H1 (cell line): ENCODE results near the gene NLRP11. TPM values are rescaled to one million over a fixed set of nuclear protein-coding genes. Genes with fewer than 3 reads are reported as not detected.

Source experiments
- CBX8 ChIP-seq: fragments of 300-800, 300-1000 bp; sonication (generic); IDR thresholded peaks from 2 replicates; pipeline ENCODE4 v1.7.1; 2016; ENCODE audit warnings: low read depth, low read length, borderline replicate concordance
- CHD7 ChIP-seq: fragments of 300-600 bp; sonication (generic); IDR thresholded peaks from 2 replicates; pipeline ENCODE4 v1.7.1; 2012; ENCODE audit warnings: low read length, moderate library complexity, mild to moderate bottlenecking, inconsistent platforms; ENCODE audit not compliant: insufficient replicate concordance
- KDM1A ChIP-seq: fragments of 200-600, 300-600 bp; sonication (generic); IDR thresholded peaks from 2 replicates; pipeline ENCODE4 v1.7.1; 2016; ENCODE audit warnings: mild to moderate bottlenecking, low read length, borderline replicate concordance
- KDM5A ChIP-seq: fragments of 200-600 bp; IDR thresholded peaks from 2 replicates; pipeline ENCODE4 v1.7.1; 2012; ENCODE audit warnings: mild to moderate bottlenecking, low read length, inconsistent platforms, mixed read lengths
- MAX ChIP-seq: IDR thresholded peaks from 2 replicates; pipeline ENCODE4 v1.6.1; 2012; ENCODE audit warnings: inconsistent platforms
- SAP30 ChIP-seq: fragments of 300-600 bp; sonication (generic); IDR thresholded peaks from 2 replicates; pipeline ENCODE4 v1.7.1; 2012; ENCODE audit warnings: low read length, moderate library complexity, mild to moderate bottlenecking, inconsistent platforms; ENCODE audit not compliant: insufficient read depth, insufficient replicate concordance
- SP1 ChIP-seq: IDR thresholded peaks from 2 replicates; pipeline ENCODE4 v1.6.1; 2011; ENCODE audit warnings: low read depth, low read length
- TBP ChIP-seq: IDR thresholded peaks from 2 replicates; pipeline ENCODE4 v1.6.1; 2011; ENCODE audit warnings: low read depth, low read length, improper control_type of control experiment
- polyA plus RNA-seq, 7 experiments: library from polyadenylated mRNA; depleted of rRNA in 3 of 7; stranded (reverse) in 5 of 7; unstranded in 2 of 7; fragments of >200 nt in 5 of 7; fragments of 200-250 nt in 2 of 7; gene quantifications; 1 replicate in 5 of 7; 2 replicates in 1 of 7; 4 replicates in 1 of 7; pipeline versions ENCODE4 v1.2.1 to v1.2.3, GENCODE V29; 2011 to 2013; ENCODE audit warnings: missing spikeins in 2 of 7, mixed read lengths in 2 of 7
- total RNA-seq: library from RNA; stranded (reverse); fragmentation: NEBNext Ultra II Directional; extraction: Animal tissue kit (Norgen Biotek cat#: 25700); gene quantifications from 2 replicates; pipeline ENCODE4 v1.2.1, GENCODE V29; 2021

The NLRP11 gene
- total and polyA plus RNA-seq, 2 of the 8 experiments (the other 6 are each of a cell fraction or from before 2014, with no cell fraction given): not detected

- TF ChIP-seq CHD7 (no peak), CBX8 (no peak), TBP (no peak), KDM1A (no peak), KDM5A (no peak), MAX (no peak), SAP30 (no peak), SP1 (no peak)
These were observed 26.2 kb upstream of the NLRP11 start (continued) for GRCh38 chr19:55857974-55858373.
